Fibroblast of lung (primary cell): ENCODE measurements around the gene SHROOM3.

ENCODE experiments used
- EZH2 ChIP-seq: IDR thresholded peaks from 2 replicates; pipeline ENCODE4 v1.5.1; 2012; ENCODE audit warnings: low read length, control low read depth, mild to moderate bottlenecking; ENCODE audit errors: missing control alignments
- TF ChIP-seq, protein P1 (sequence below), 2 donors: IDR thresholded peaks in 1 of 2; conservative IDR thresholded peaks in 1 of 2; 1 replicate in 1 of 2; 2 replicates in 1 of 2; pipeline ENCODE4 v1.5.1; 2011 to 2012; ENCODE audit warnings: low read length in 2 of 2, control low read depth in 1 of 2, inconsistent platforms in 1 of 2, low read depth in 1 of 2, mild to moderate bottlenecking in 1 of 2

DNA sequence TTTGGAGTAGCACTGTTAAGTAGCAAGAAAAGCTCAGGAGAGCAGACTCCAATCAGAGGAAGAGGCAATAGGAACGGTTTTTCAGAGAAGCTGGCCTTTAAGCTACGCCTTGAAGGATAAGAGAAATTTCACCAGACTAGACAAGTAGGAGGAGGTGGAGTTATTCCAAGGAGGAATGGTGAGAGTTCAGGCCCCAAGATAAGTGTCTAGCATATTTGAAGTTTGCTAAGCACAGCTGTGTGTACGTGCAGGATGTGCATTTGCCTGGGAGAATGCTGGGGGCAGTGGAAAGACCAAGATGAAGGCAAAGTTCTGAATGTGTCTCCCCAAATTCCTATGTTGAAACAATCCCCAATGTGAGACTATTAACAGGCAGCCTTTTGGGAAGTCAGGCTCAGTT, 371.3 kb downstream of the SHROOM3 start:
- TF ChIP-seq, protein P1, sequence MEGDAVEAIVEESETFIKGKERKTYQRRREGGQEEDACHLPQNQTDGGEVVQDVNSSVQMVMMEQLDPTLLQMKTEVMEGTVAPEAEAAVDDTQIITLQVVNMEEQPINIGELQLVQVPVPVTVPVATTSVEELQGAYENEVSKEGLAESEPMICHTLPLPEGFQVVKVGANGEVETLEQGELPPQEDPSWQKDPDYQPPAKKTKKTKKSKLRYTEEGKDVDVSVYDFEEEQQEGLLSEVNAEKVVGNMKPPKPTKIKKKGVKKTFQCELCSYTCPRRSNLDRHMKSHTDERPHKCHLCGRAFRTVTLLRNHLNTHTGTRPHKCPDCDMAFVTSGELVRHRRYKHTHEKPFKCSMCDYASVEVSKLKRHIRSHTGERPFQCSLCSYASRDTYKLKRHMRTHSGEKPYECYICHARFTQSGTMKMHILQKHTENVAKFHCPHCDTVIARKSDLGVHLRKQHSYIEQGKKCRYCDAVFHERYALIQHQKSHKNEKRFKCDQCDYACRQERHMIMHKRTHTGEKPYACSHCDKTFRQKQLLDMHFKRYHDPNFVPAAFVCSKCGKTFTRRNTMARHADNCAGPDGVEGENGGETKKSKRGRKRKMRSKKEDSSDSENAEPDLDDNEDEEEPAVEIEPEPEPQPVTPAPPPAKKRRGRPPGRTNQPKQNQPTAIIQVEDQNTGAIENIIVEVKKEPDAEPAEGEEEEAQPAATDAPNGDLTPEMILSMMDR (conservative IDR thresholded peaks at IDR 0.05 in 1 of 2, IDR thresholded peaks at IDR 0.05 in 1 of 2; ENCODE audit: low read depth in 1 of 2, low read length in 2 of 2), result no peak
- TF ChIP-seq EZH2, result no peak
